HG03196 (cell line): ENCODE measurements around the gene FAAP20.

Source experiments
- ATAC-seq: cut with Tn5 transposase; IDR thresholded peaks from one replicate; pipeline ENCODE4 v1.9.1; 2021; ENCODE audit not compliant: unreplicated experiment

FAAP20 gene

DNA sequence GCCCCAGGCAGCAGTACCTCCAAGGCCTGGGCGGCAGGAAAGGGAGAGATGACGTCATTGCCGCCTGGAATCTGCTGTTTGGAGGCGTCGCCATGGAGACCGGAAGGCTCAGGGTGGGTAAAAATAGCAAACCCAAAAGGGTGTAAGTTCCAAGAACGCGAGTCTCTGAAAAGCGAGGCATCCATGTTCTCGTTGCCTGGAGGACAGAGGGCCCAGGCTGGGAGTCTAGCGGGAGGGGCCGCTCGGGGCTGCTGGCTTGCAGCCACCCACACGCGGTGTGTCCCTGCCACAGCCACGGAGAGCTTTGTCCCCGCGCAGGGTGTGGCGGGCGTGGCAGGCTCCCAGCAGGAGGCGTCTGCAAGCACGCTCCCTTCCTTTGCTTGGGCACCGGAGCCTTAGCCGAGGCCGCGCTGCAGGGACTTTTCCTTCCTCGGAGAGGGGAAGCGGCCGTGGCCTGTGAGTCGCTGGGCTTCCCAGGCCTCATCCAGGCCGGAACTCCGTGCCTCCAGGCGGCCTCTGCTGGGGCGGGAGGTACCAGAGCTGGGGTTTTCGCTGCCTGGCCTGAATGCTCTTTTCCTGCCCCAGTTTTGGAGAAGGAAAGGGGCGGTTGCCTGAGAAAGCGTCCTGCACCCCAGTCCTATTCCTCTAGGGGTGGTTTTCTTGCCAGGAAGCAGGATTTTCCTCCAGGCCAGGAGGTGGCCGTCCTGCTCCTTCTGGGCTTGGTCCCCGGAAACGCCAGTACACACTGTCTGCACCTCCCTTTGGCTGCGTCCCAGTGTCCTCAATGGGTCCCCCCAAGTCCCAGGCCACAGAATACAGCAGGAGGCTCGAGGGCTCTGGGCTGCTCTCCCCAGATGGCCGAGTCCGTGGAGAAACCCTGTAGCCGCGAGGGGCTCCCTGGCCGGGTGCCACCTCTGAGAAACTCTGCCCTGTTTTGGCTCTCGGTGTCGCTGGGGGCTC, 18.2 kb upstream of the FAAP20 start:
- ATAC-seq: no peak

DNA sequence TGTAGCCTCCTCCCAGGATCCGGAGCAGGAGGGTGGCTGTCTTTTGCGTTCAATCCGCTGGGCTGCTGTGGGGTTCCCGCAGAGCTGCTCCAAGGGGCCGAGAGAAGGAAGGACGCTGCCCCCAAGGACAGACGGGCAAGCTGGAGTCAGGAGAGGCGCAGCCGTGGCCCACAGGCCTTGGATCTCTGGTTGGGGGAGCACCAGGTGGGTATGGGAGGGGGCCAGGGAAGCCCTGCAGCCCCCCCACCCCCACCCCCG, 17.6 kb upstream of the FAAP20 start:
- no peak for ATAC-seq

DNA sequence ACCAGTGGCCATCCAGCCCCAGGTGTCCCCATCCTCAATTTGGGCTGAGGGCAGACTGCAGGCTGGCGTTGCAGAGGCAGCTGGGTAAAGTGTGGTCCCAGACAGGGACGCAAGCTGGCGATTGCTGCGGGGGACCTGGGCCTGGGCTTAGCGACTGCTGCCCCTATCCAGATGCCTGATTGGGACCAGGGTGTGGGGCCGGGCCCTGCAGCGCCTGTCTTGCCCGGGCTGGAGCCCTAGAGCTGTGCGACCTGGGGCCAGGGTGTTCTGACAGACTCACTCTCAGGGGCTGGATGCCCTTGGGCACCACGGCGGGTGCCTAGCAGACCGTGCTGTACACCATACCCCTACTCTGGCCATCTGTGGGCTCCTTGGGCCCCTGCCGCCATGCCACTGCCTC, 16.2 kb upstream of the FAAP20 start:
- no peak for ATAC-seq

DNA sequence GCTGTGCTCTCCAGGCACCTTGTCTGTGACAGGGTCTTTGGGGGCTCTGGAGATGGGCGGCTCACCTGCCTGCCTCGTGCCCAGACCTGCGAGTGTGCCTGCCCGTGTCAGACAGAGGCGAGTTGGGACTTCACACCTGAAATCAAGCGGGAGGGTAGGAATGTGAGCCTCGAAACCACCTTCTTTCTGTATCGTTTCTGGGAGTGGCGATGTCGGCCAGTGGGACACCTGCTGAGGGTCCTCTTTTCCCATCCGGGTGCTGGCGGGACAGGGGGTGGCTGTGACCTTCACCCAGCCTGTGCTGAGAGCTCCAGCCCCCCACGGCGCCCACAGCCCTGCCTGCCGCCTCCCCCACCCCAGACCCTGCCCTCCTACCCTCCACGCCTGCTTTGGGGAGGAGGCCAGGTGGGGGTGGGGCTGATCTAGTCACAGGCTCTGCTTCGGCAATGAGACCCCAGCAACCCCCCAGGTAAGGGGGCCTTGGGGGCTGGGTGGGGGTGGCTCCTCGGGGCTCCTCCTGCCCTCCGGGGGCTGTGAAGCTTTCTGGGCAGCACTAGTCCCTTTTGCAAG, 15.6 kb upstream of the FAAP20 start:
- no peak for ATAC-seq

DNA sequence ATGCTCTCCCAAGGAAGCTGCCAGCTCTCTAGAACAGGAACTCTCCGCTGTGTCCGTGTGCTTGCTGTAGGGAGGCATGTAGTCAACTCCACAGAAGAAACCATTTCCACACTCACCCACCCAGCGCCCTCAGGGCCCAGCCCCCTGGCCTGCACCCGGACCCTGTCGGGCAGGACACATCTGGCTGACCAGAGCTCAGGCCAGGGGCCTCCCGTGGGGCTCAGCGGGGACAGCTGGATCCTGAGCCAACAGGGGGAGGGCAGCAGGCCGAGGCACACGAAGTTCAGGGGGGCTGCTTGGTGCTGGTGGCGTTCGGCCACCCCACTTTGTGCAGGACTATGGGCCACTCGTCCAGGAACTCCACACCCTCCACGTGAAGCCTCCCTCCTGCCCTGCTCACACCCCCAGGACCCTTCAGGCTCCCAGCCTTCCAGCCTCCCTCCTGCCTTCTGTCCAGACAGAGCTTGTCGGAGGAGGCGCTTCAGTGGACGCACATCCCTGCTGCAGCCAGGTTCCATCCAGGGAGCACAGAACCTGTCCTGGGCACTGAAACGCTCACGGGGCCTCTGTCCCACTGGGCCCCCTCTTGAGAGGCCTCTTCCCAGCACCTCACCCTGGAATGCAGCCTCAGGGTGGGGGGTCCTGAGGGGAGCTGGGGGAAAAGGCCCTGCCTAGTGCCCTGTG, 15.0 kb upstream of the FAAP20 start:
- ATAC-seq: no peak

DNA sequence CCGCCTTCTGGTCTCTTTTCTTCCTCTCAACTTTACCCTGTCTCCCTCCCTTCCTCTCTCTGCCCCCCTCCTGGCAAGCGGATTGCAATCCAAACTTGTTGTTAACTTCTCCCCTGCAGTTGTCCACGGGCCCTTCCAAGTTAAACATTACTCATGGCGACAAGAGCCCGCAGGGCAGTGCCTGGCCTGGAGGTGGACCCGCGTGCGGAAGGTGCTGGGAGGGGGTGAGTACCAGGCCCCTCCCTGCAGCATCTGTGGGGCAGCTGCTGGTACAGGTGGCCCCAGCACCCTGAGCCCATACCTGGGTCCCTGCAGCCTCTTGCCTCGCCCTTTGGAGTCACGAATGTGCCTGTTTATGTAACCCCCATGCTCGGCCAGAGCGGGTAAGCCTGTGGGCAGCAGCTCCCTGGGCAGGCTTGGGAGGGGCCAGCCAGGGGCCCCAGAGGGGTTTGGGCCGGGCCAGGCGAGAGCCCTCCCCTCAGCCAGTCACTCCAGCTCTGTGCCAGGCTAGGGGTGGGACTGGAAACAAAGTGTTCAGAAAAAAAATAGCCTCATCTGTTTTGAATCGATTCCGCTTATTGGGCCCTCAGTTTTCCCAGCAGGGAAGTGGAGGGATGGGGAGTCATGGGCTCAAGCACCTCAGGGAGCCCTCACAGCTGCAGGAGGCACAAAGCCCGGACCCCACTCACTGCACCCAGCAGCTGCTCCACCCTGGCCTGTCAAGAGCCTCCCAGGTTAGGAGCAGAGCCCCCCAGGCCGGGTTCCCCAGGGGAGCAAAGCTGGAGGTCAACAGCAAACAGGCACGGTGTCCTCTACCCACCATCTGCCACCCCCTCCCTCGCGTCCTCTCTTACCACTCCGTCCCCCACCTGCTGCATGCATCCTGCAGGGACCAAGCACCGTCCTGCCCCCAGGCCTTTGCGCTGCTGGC, 14.0 kb upstream of the FAAP20 start:
- ATAC-seq: no peak

DNA sequence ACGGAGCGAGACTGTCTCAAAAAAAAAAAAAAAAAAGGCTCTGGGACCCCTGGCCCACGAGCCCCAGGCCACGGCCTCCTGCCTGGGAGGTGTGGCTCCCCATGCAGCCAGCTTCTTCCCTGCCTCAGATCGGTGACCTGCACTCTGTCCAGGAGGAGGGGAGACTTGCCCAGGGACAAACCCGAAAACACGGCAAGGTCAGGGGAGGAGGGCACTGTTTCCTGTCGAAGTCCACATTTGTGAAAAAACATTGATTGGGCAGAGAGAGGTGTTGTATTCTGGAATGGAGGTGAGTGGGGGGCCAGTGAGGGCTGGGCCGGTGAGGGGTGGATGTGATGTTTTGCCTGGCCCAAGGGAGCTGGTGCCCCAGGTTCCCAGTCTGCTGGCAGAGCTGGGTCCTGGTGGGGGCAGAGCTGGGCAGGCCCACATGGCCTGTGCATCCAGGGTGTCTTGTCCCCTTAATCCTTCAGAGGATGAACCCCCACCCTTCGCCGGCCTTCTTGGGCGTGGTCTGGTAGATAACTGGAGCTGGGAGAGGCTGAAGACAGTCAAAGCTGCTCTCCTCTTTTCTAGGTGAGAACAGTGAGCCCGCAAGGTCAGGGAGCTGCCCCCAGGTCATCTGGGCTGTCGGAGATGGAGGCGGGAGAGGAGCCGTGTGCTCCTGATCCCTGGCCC, 12.4 kb upstream of the FAAP20 start:
- no peak for ATAC-seq

DNA sequence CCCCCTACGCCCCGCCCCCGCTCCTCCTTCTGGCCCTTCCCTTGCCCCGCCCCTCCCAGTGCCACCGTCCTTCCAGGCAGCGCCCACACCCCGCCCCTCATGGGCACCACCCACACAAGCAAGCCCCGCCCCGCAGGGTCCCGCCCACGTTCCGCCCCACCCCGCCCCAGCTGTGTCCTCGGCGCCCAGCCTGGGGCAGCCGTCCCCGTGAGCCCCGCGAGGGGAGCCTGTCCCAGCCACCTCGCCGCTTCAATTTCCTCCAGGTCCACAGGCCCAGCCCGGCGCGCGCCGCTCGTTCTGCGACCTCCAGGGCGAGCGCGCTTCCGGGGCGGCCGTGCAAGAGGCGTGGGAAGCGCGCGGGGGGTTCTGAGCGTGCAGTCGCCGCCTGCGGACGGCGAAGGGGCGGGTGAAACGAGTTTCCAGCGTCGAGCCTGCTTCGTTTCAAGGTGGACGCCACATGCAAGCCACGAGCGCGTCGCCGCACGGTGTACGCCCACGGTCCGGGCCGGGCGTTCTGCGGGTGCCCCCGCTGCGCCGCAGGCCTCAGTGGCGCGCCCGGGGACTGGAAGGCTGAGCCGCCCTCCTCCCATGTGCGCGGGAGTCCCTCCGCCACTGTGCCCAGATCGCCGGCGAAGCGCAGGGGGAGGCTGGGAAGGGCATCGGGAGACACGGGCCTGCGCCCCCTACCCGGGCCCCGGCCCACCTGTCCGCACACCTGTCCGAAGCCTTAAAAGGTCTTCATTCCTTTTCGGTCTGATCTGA, 10.8 kb upstream of the FAAP20 start:
- ATAC-seq: peak; percentile 62

DNA sequence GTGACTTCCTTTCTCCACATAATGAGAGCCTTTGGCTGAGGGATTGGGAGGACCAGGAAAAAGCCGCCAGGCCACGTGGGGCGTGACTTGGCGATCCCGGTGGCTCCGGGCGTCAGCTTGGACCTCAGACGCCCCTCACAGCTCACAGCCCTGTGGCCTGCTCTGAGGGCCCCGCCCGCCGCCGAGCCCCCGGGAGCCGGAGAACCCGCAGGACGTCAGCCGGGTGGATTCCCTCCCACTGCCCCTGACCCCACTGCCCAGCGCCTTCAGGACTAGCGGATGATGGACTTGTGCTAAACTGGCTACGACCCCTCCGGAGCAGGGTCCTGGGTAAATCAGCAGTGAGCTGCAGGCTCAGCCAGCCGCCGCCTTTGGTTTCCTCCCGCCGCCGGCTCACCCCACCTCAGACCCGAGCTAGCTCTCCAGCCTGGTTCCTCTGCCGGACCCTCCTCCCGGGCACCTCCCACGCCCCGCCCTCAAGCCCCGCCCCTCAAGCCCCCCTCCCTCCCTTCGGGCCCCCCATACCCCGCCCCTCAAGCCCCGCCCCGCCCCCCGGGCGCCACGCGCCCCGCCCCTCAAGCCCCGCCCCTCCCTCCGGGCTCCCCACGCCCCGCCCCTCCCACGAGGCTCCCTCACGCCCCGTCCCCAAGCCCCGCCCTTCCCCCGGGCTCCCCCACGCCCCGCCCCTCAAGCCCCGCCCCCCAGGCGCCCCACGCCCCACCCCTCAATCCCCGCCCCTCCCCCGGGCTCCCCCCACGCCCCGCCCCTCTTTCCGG, 10.0 kb upstream of the FAAP20 start:
- ATAC-seq: no peak

DNA sequence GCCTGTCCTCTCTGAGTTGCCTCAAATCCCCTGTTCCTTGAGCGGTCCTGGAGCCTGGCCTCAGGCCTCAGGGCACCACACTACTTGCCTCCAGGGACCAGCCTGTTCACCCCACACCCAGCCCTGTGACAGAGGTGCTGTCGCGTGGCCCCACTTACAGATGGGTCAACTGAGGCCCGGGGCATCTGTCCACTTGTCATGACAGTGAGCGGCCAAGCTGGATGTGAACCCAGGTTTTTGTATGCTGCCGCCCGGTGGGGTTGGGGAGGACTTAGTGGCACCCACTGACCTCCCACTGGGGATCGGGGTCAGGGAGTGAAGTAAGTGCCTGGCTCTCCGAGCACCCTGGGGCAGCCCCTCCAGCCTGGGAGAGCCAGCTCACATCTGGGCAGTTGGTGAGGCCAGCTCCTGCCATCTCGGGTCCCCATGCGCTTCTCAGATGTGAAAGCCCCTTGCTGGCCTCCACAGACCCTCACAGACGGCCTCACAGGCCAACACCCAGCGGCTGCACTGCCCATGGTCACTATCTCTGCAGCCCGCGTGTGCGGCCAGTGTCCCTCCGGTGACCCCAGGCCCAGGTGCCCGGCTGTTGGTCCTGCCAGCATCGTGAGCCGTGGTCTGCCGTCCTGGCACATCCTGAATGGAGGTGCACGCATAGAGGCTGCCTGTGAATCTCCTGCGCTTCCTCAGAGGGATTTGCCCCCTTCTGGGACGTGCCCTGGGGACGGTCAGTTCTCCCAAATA, 9.3 kb upstream of the FAAP20 start:
- ATAC-seq: no peak

DNA sequence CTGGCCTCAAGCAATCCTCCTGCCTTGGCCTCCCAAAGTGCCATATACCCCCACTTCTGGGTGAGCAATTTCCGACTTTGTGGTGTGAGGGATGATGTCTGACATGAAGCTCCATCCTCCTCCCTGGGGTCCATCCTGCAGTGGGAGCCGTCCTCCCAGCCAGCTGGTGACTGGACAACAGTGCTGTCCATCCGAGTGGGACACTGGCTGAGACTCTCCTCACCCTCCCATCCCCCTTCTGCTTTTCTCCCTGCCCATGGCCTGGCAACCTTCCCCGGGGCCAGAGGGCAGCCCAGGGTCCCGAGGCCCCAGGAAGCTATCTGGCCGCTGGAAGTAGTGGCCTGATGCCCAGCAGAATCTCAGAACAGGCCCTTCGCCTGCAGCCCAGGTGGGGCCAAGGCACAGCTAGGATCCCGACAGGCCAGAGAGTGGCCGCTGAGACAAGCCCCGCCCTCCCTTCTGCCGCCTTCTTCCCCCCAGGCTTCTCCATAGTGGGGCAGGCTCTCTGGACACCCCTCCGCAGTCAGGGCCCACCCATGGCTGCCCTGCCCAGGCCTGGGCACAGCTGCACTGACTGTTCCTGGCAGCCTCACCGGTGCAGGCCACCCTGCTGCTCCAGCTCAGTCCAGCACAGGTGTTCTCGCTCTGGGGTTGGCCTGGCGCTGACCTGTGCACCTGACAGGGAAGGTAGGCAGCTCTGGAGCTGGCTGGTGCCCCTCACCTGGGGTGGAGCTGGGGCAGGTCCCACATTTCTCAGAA, 8.4 kb upstream of the FAAP20 start:
- no peak for ATAC-seq

DNA sequence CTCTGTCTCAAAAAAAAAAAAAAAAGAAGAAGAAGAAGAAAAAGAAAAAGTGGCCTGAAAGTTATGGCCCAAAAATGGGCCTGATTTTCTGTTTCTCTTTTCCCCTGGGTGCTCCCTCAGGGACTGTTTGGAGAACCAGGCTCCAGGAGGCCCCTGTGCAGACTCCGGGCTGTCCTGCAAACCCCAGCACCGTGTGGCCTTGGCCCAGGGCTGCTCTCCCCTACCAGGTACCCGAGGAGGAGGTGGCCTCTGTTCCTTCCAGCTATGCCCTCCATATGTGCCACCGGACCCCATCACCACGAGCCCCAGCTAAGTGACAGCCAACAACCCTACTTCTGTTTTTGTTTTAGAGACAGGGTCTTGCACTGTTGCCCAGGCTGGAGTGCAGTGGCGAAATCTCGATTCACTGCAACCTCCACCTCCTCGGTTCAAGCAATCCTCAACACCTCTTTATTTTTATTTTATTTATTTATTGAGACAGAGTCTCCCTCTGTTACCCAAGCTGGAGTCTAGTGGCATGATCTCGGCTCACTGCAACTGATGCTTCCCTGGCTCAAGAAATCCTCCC, 7.5 kb upstream of the FAAP20 start:
- ATAC-seq: no peak

DNA sequence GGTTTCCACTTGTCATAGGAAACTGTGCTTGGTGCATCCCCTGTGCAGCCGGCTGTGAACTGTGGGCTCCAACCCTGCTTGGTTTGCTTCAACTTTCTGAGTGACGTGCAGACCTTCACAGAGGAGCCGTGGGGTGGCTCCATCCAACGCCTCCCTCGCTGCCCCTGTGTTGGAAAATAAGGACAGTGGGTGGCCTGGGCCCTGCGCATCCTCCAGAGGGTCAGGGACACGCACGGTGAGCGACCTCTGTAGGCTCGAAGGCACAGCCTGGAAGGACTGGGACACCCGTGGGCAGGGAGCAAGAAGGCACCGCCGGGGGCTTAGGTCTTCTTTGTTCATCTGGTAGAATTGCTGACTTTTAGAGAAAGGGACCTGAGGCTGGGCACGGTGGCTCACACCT, 6.5 kb upstream of the FAAP20 start:
- no peak for ATAC-seq

DNA sequence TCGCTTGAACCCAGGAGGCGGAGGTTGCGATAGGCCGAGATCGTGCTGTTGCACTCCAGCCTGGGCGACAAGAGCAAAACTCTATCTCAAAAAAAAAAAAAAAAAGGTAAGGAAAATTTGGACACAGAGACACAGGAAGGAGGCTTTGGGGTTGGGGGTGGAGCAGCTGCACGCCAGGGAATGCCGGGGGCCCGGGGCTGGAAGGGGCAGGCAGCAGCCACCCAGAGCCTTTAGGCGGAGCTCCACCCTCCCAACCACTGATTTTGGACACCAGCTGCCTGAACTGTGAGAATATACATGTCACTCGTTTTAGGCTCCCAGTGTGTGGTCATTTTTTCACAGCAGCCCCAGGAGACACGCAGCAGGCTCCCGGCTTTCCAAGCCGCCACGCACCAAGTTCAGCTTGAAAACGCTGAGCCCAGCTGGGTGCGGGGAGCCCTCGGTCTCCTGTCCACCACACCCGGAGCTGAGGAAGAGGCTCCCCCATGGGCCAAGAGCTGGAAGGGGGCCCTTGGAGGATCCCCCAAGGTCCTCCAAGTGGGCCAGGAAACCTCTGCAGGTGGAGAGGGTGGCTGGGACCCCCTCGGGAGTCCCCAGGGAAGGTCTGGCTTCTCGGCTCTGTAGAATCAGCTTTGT, 5.9 kb upstream of the FAAP20 start:
- no peak for ATAC-seq

DNA sequence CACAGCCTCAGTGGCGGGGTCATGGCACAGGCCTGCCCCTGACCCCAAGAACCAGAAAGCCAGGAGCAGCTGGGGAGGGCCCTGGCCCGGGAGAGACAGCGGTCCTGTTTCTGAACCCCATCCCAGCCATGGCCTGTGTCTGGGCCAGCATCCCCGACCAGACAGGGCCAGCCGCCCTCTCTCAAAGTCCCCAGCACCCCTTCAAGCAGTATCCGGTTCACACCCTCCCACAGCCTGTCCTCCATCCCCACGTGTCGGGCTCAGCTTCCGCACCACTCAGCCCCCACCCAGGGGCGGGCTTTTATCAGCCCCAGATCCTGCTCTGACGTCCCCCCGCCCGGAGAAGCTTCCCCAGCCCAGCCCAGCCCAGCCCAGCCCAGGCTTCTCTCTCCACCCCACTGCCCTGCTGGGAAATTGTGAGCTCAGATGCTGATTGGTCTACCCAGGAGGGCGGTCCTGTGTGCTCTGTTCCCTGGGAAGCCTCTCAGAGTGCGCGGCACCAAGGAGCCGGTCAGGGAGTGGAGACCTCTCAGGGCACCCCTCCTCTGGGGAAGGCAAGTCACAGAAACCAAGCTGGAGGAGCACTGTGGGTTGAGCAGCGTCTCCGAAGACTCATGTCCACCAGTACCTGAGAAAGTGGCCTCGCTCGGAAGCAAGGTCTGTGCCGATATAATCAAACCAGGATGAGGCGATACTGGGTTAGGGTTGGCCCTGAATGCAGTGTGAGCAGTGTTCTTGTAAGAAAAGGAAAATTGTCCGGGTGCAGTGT, 4.7 kb upstream of the FAAP20 start:
- no peak for ATAC-seq

DNA sequence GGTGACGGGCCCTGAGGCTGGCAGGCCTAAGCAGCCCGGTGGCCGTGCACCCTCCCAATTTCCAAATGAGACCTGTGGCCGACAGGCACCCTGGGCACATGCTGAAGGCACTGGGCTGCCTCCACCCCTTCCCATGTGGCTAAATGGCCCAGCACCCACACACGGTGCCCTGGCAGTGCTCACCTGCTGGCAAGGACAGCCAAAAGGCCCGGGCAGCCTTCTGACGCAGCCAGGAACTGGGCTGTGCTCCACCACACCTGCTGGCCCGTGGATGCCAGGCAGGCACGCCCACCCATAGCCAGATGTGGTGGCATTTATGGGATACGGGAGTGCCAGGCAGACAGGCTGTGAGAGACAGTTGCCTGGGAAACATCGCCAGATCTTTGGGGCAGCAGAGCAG, 4.0 kb upstream of the FAAP20 start:
- ATAC-seq: no peak
